Kidney glomerular epithelial cell (primary cell): Measurements from ENCODE around the gene FSIP1.

Experiments
- DNase-seq: peaks from one replicate; lab custom pipeline; 2025; lab: John Stamatoyannopoulos, UW

FSIP1 gene

GRCh38 chr15:39756806-39757522 is 25.7 kb downstream of the FSIP1 start:
- peak; percentile 59 for DNase-seq

- DNase-seq, result no peak
Measured at GRCh38 chr15:39752991-39753390, 29.6 kb downstream of the FSIP1 start.

- DNase-seq, result peak; percentile 18
Measured at GRCh38 chr15:39752246-39752645, 30.4 kb downstream of the FSIP1 start.

GRCh38 chr15:39748276-39748675 is 34.4 kb downstream of the FSIP1 start:
- DNase-seq, result peak; percentile 46

GRCh38 chr15:39747326-39747725 is 35.3 kb downstream of the FSIP1 start:
- DNase-seq, result peak; percentile 78

- no peak for DNase-seq
Measured at GRCh38 chr15:39746714-39747276, 35.8 kb downstream of the FSIP1 start.

- no peak for DNase-seq
Measured at GRCh38 chr15:39746176-39746575, 36.5 kb downstream of the FSIP1 start.

- no peak for DNase-seq
Measured at GRCh38 chr15:39745415-39745814, 37.2 kb downstream of the FSIP1 start.

GRCh38 chr15:39744334-39745103 is 38.1 kb downstream of the FSIP1 start:
- no peak for DNase-seq

- peak; percentile 77 for DNase-seq
Measured at GRCh38 chr15:39743611-39744010, 39.0 kb downstream of the FSIP1 start.

GRCh38 chr15:39741258-39741657 is 41.4 kb downstream of the FSIP1 start:
- no peak for DNase-seq

GRCh38 chr15:39738998-39739397 is 43.6 kb downstream of the FSIP1 start:
- no peak for DNase-seq

- no peak for DNase-seq
Measured at GRCh38 chr15:39737196-39737550, 45.5 kb downstream of the FSIP1 start.

GRCh38 chr15:39736412-39737195 is 46.0 kb downstream of the FSIP1 start:
- DNase-seq, result no peak

- DNase-seq, result no peak
Measured at GRCh38 chr15:39735120-39735717, 47.4 kb downstream of the FSIP1 start.

- no peak for DNase-seq
Measured at GRCh38 chr15:39731266-39731665, 51.4 kb downstream of the FSIP1 start.

GRCh38 chr15:39730552-39730951 is 52.1 kb downstream of the FSIP1 start:
- no peak for DNase-seq

GRCh38 chr15:39729500-39729899 is 53.1 kb downstream of the FSIP1 start:
- no peak for DNase-seq

GRCh38 chr15:39728845-39729244 is 53.8 kb downstream of the FSIP1 start:
- peak; percentile 5 for DNase-seq

GRCh38 chr15:39721893-39722292 is 60.7 kb downstream of the FSIP1 start:
- no peak for DNase-seq

GRCh38 chr15:39720621-39721611 is 61.7 kb downstream of the FSIP1 start:
- peak; percentile 19 for DNase-seq
